Hepatocyte (in vitro differentiated cells): Measurements from ENCODE around the gene MRC1.

Experiments
- EZH2 ChIP-seq: fragments of 200-600 bp; sonication (generic); IDR thresholded peaks from 2 replicates; pipeline ENCODE4 v1.6.1; 2016; ENCODE audit warnings: antibody characterized with exemption, mild to moderate bottlenecking, borderline replicate concordance
- EZH2phosphoT487 ChIP-seq: fragments of 200-600 bp; sonication (generic); IDR thresholded peaks from one replicate; pipeline ENCODE4 v1.6.1; 2018; ENCODE audit warnings: antibody characterized with exemption, mild to moderate bottlenecking, low read depth, moderate library complexity; ENCODE audit not compliant: unreplicated experiment, severe bottlenecking
- TF ChIP-seq, protein P1 (sequence below): fragments of 200-600 bp; sonication (generic); IDR thresholded peaks from 2 replicates; pipeline ENCODE4 v1.5.1; 2016; ENCODE audit warnings: antibody characterized with exemption, mild to moderate bottlenecking; ENCODE audit not compliant: poor library complexity

DNA sequence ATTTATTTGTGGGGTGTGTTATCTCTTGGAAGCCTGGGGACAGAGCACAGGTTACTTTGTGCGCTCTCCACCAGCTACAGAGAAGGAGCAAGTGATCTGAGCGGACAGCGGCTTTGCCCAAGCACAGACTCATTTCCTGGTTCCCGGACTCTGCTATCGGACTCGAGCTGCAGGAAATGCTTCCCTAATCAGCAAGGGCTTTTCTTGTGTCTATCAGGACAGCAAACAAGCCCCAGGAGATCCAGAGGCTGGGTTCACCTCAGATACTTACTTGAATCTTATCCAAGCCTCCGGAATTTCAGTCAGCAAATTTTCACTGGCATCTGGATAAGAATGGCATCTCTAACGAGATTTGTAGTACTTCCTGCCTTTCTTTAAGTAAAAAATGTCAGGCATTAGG lies 27.8 kb downstream of the MRC1 start:
- TF ChIP-seq, protein P1, sequence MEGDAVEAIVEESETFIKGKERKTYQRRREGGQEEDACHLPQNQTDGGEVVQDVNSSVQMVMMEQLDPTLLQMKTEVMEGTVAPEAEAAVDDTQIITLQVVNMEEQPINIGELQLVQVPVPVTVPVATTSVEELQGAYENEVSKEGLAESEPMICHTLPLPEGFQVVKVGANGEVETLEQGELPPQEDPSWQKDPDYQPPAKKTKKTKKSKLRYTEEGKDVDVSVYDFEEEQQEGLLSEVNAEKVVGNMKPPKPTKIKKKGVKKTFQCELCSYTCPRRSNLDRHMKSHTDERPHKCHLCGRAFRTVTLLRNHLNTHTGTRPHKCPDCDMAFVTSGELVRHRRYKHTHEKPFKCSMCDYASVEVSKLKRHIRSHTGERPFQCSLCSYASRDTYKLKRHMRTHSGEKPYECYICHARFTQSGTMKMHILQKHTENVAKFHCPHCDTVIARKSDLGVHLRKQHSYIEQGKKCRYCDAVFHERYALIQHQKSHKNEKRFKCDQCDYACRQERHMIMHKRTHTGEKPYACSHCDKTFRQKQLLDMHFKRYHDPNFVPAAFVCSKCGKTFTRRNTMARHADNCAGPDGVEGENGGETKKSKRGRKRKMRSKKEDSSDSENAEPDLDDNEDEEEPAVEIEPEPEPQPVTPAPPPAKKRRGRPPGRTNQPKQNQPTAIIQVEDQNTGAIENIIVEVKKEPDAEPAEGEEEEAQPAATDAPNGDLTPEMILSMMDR = no peak
- TF ChIP-seq EZH2 = no peak
- no peak for TF ChIP-seq EZH2phosphoT487
